Loucy (cell line): ENCODE results near the gene MYBPC2.

Source experiments
- H2AFZ ChIP-seq: fragments of 200-600 bp; sonication (generic); 2 replicates; pipeline ENCODE4 v1.6.0; 2016; ENCODE audit warnings: antibody characterized with exemption, mild to moderate bottlenecking, low read length, moderate library complexity
- H3F3A ChIP-seq: fragments of 200-600 bp; 2 replicates; pipeline ENCODE4 v1.6.0; 2016; ENCODE audit warnings: antibody characterized with exemption, low read depth, mild to moderate bottlenecking
- H3K27me3 ChIP-seq: fragments of 200-600 bp; sonication (generic); 2 replicates; pipeline ENCODE4 v1.6.1; 2014; ENCODE audit warnings: low read length, mild to moderate bottlenecking; ENCODE audit not compliant: insufficient read depth, poor library complexity, severe bottlenecking
- H3K36me3 ChIP-seq: fragments of 200-600 bp; sonication (generic); 2 replicates; pipeline ENCODE4 v1.6.1; 2016; ENCODE audit warnings: low read length; ENCODE audit not compliant: insufficient read depth
- H3K4me1 ChIP-seq: fragments of 200-600 bp; sonication (generic); 2 replicates; pipeline ENCODE4 v1.5.1; 2014; ENCODE audit warnings: low read length, mild to moderate bottlenecking; ENCODE audit not compliant: insufficient read depth, poor library complexity, severe bottlenecking
- H3K4me2 ChIP-seq: fragments of 200-600 bp; sonication (generic); 2 replicates; pipeline ENCODE4 v1.6.0; 2014; ENCODE audit warnings: antibody characterized with exemption, low read length, low read depth, mild to moderate bottlenecking; ENCODE audit not compliant: poor library complexity, severe bottlenecking
- H3K4me3 ChIP-seq: fragments of 200-600 bp; sonication (generic); 2 replicates; pipeline ENCODE4 v1.5.1; 2014; ENCODE audit warnings: low read length, mild to moderate bottlenecking, mixed read lengths; ENCODE audit not compliant: poor library complexity, severe bottlenecking
- H3K79me2 ChIP-seq: fragments of 200-600 bp; sonication (generic); 2 replicates; pipeline ENCODE4 v1.6.1; 2014; ENCODE audit warnings: low read length; ENCODE audit not compliant: insufficient read depth
- H3K9ac ChIP-seq: fragments of 200-600 bp; sonication (generic); 2 replicates; pipeline ENCODE4 v1.6.0; 2014; ENCODE audit warnings: mild to moderate bottlenecking, low read depth, low read length, moderate library complexity; ENCODE audit not compliant: poor library complexity, severe bottlenecking
- H3K9me2 ChIP-seq: fragments of 200-600 bp; sonication (generic); replicated peaks from 2 replicates; pipeline ENCODE4 v1.6.1; 2016; ENCODE audit warnings: low read depth, low read length, mixed read lengths
- H3K9me3 ChIP-seq: fragments of 200-600 bp; sonication (generic); 2 replicates; pipeline ENCODE4 v1.6.1; 2014; ENCODE audit warnings: mild to moderate bottlenecking, antibody characterized with exemption, low read length, low read depth; ENCODE audit not compliant: insufficient read depth
- H4K20me1 ChIP-seq: fragments of 200-600 bp; sonication (generic); 2 replicates; pipeline ENCODE4 v1.6.0; 2014; ENCODE audit warnings: antibody characterized with exemption, low read length, mild to moderate bottlenecking; ENCODE audit not compliant: insufficient read depth, poor library complexity, severe bottlenecking
- CTCF ChIP-seq: fragments of 200-600 bp; sonication (generic); conservative IDR thresholded peaks from 2 replicates; pipeline ENCODE4 v1.5.1; 2014; ENCODE audit warnings: mild to moderate bottlenecking, antibody characterized with exemption, low read length
- EZH2phosphoT487 ChIP-seq: fragments of 200-600 bp; IDR thresholded peaks from 2 replicates; pipeline ENCODE4 v1.6.1; 2018; ENCODE audit warnings: antibody characterized with exemption, mild to moderate bottlenecking, moderate library complexity, borderline replicate concordance

MYBPC2 gene

GRCh38 chr19:50493171-50493570 lies 60.5 kb downstream of the MYBPC2 start:
- H2AFZ ChIP-seq, result no peak overlapping the region
- H4K20me1 ChIP-seq, result no peaks in the 10 kb centered on the region
- peaks cover 3% of the 10 kb centered on the region; the same call in 1 of the 2 replicates for H3K9me3 ChIP-seq
- H3K4me2 ChIP-seq, result no peak overlapping the region
- no peaks in the 10 kb centered on the region for H3K36me3 ChIP-seq
- H3K79me2 ChIP-seq, result no peaks in the 10 kb centered on the region
- peaks cover 2% of the 10 kb centered on the region for H3K27me3 ChIP-seq
- H3K4me3 ChIP-seq, result no peak overlapping the region
- H3F3A ChIP-seq, result no peaks in the 10 kb centered on the region
- no peak for TF ChIP-seq EZH2phosphoT487
- no peak for TF ChIP-seq CTCF
- no peak overlapping the region for H3K9ac ChIP-seq
- H3K4me1 ChIP-seq, result no peaks in the 10 kb centered on the region
- no peaks in the 10 kb centered on the region for H3K9me2 ChIP-seq

- Histone ChIP-seq H3K27me3 (peaks cover 4% of the 10 kb centered on the region), H4K20me1 (no peaks in the 10 kb centered on the region), H3K9me2 (no peaks in the 10 kb centered on the region), H3K4me3 (no peak overlapping the region), H3F3A (no peaks in the 10 kb centered on the region), H3K9ac (no peak overlapping the region), H2AFZ (no peak overlapping the region), H3K36me3 (no peaks in the 10 kb centered on the region), H3K4me2 (no peak overlapping the region), H3K9me3 (peaks cover 3% of the 10 kb centered on the region; the same call in 1 of the 2 replicates), H3K4me1 (no peaks in the 10 kb centered on the region), H3K79me2 (no peaks in the 10 kb centered on the region)
- TF ChIP-seq EZH2phosphoT487 (no peak), CTCF (no peak)
Measured at GRCh38 chr19:50494186-50495019, 61.7 kb downstream of the MYBPC2 start.

GRCh38 chr19:50495020-50495531 lies 62.4 kb downstream of the MYBPC2 start:
- peaks cover 3% of the 10 kb centered on the region; the same call in 1 of the 2 replicates for H3K9me3 ChIP-seq
- no peaks in the 10 kb centered on the region for H3K36me3 ChIP-seq
- no peak overlapping the region for H2AFZ ChIP-seq
- H3F3A ChIP-seq, result no peaks in the 10 kb centered on the region
- H3K4me2 ChIP-seq, result no peak overlapping the region
- TF ChIP-seq EZH2phosphoT487 (no peak), CTCF (no peak)
- no peaks in the 10 kb centered on the region for H3K9me2 ChIP-seq
- no peaks in the 10 kb centered on the region for H4K20me1 ChIP-seq
- no peaks in the 10 kb centered on the region for H3K4me1 ChIP-seq
- H3K9ac ChIP-seq, result no peak overlapping the region
- peaks cover 4% of the 10 kb centered on the region for H3K27me3 ChIP-seq
- no peak overlapping the region for H3K4me3 ChIP-seq
- no peaks in the 10 kb centered on the region for H3K79me2 ChIP-seq
